T-helper 22 cell (primary cell): ENCODE data around the gene SPPL2B.
"Not testable (repeated sequence)": the region's sequence is repeated elsewhere in the genome, so short reads cannot be mapped to it uniquely, and the experiment has no call there.

Experiments used
- DNase-seq: peaks from one replicate; pipeline ENCODE4 v3.0.0-alpha.2; 2020; ENCODE audit warnings: low read depth

Gene SPPL2B

GRCh38 chr19:2328401-2329148 lies at the start of gene SPPL2B, which contains the start of gene LSM7:
Gene SPPL2B (plus strand): TSS chr19:2328684. CDS start chr19:2328710, 26 bp downstream.
Gene LSM7 (minus strand): TSS chr19:2328586. CDS start chr19:2328566, 20 bp downstream.
- peak; percentile 87 for DNase-seq

- no peak for DNase-seq
Observed at GRCh38 chr19:2280633-2281264, 47.7 kb upstream of the SPPL2B start.

- DNase-seq, result not testable (repeated sequence)
Observed at GRCh38 chr19:2281265-2282061, 47.0 kb upstream of the SPPL2B start.

- no peak for DNase-seq
Observed at GRCh38 chr19:2282062-2282861, 46.2 kb upstream of the SPPL2B start, which contains the start of gene PEAK3. Gene PEAK3 (minus strand): TSS chr19:2282175. CDS start chr19:2280931, 1,244 bp downstream.

- no peak for DNase-seq
Observed at GRCh38 chr19:2282862-2283237, 45.6 kb upstream of the SPPL2B start.

- DNase-seq, result no peak
Observed at GRCh38 chr19:2283835-2284507, 44.5 kb upstream of the SPPL2B start.

GRCh38 chr19:2286402-2287140 lies 41.9 kb upstream of the SPPL2B start:
- no peak for DNase-seq

- no peak for DNase-seq
Observed at GRCh38 chr19:2287585-2288337, 40.7 kb upstream of the SPPL2B start.

GRCh38 chr19:2288338-2288817 lies 40.1 kb upstream of the SPPL2B start:
- no peak for DNase-seq

- no peak for DNase-seq
Observed at GRCh38 chr19:2288818-2289713, 39.4 kb upstream of the SPPL2B start.

- no peak for DNase-seq
Observed at GRCh38 chr19:2289714-2290435, 38.6 kb upstream of the SPPL2B start.

GRCh38 chr19:2290441-2291184 lies 37.9 kb upstream of the SPPL2B start:
- DNase-seq, result no peak

- no peak for DNase-seq
Observed at GRCh38 chr19:2291185-2291751, 37.2 kb upstream of the SPPL2B start.

GRCh38 chr19:2294687-2295335 lies 33.7 kb upstream of the SPPL2B start:
- DNase-seq, result no peak

- DNase-seq, result no peak
Observed at GRCh38 chr19:2296141-2296540, 32.3 kb upstream of the SPPL2B start.

- DNase-seq, result no peak
Observed at GRCh38 chr19:2300533-2300932, 28.0 kb upstream of the SPPL2B start.
